Prostate gland (tissue), 2 donors: ENCODE data around the gene RPS10. TPM values are rescaled to one million over a fixed set of nuclear protein-coding genes. Genes with fewer than 3 reads are reported as not detected.
"Not testable (repeated sequence)": the region's sequence is repeated elsewhere in the genome, so short reads cannot be mapped to it uniquely, and the experiment has no call there.

ENCODE experiments used
- DNase-seq: peaks from one replicate; pipeline ENCODE4 v3.0.0-alpha.2; 2019; ENCODE audit warnings: low spot score
- H3K27ac ChIP-seq, 2 donors: fragments of 200-600 bp; sonication (generic); 2 replicates each; pipeline ENCODE4 v1.5.1; 2017 to 2019
- H3K27me3 ChIP-seq: fragments of 200-600 bp; sonication (generic); replicated peaks from 2 replicates; pipeline ENCODE4 v1.5.1; 2019; ENCODE audit not compliant: insufficient read depth
- H3K36me3 ChIP-seq, 2 donors: fragments of 200-600 bp; sonication (generic); 1 replicate in 1 of 2; 2 replicates in 1 of 2; pipeline versions ENCODE4 v1.5.1 to v1.8.1; 2017 to 2019
- H3K4me1 ChIP-seq: fragments of 200-600 bp; sonication (generic); replicated peaks from 2 replicates; pipeline ENCODE4 v1.5.1; 2019
- H3K4me3 ChIP-seq, 2 donors: fragments of 200-600 bp; sonication (generic); 2 replicates each; pipeline ENCODE4 v1.5.1; 2017 to 2019
- H3K9me3 ChIP-seq: fragments of 200-600 bp; sonication (generic); 2 replicates; pipeline ENCODE4 v1.5.1; 2017
- CTCF ChIP-seq, 4 experiments: fragments of 200-600 bp in 2 of 4; fragments of 450-650 bp in 2 of 4; sonication (generic) in 2 of 4; IDR thresholded peaks; 1 replicate in 3 of 4; 2 replicates in 1 of 4; pipeline ENCODE4 v1.5.1; 2016 to 2019; ENCODE audit warnings: antibody characterized with exemption in 4 of 4, mild to moderate bottlenecking in 2 of 4, moderate library complexity in 2 of 4
- POLR2A ChIP-seq: fragments of 450-650 bp; IDR thresholded peaks from one replicate; pipeline ENCODE4 v1.6.1; 2016; ENCODE audit warnings: antibody characterized with exemption, mild to moderate bottlenecking
- POLR2AphosphoS5 ChIP-seq: sonication (generic); formaldehyde crosslinking; IDR thresholded peaks from one replicate; pipeline ENCODE4 v1.6.1; 2017; ENCODE audit warnings: antibody characterized with exemption
- WGBS: methylation state at CpG from one replicate; pipeline ENCODE4 v1.1.5; 2018; 5-methylcytosine and 5-hydroxymethylcytosine counted together
- intact Hi-C: fragments of 100-400 bp; cut with DNase I; formaldehyde crosslinking; loops from one replicate; pipeline ENCODE4 v1.14.2; 2022
- total RNA-seq, 2 donors: library from RNA; depleted of rRNA; stranded (reverse); fragments of >200 nt; gene quantifications; one replicate each; pipeline ENCODE4 v1.1.0, GENCODE V29; 2016

Gene RPS10
- total RNA-seq, 2 donors from 2014 or later, result 1,707 to 2,711 TPM

GRCh38 chr6:34375833-34376232, 50.0 kb downstream of the RPS10 start:
- Histone ChIP-seq H3K36me3 (no peaks in the 10 kb centered on the region), H3K4me1 (no peaks in the 10 kb centered on the region), H3K4me3 (no peak overlapping the region), H3K9me3 (no peaks in the 10 kb centered on the region), H3K27ac (no peak overlapping the region), H3K27me3 (no peaks in the 10 kb centered on the region)
- TF ChIP-seq POLR2AphosphoS5 (no peak), POLR2A (no peak), CTCF (IDR thresholded peaks at IDR 0.05) (no peak)
- DNase-seq, result no peak
- intact Hi-C loops, result no loop called here
- WGBS, result 94% methylated on average over 5 of the region's 5 CpGs

GRCh38 chr6:34374508-34374907, 51.4 kb downstream of the RPS10 start:
- no peak for TF ChIP-seq CTCF (IDR thresholded peaks at IDR 0.05)
- no peak for TF ChIP-seq POLR2A
- TF ChIP-seq POLR2AphosphoS5, result no peak
- 55% methylated on average over 4 of the region's 4 CpGs for WGBS
- intact Hi-C loops, result no loop called here

GRCh38 chr6:34374069-34374468, 51.8 kb downstream of the RPS10 start:
- WGBS, result 67% methylated on average over 3 of the region's 3 CpGs
- no peaks in the 10 kb centered on the region for H3K27me3 ChIP-seq
- no peak overlapping the region for H3K27ac ChIP-seq
- no peak for DNase-seq
- no peaks in the 10 kb centered on the region for H3K4me1 ChIP-seq
- no peak overlapping the region for H3K4me3 ChIP-seq
- intact Hi-C loops, result no loop called here
- TF ChIP-seq POLR2A (no peak), POLR2AphosphoS5 (no peak), CTCF (IDR thresholded peaks at IDR 0.05) (no peak)
- no peaks in the 10 kb centered on the region for H3K36me3 ChIP-seq
- no peaks in the 10 kb centered on the region for H3K9me3 ChIP-seq

More at GRCh38 chr6:34374508-34374907, 51.4 kb downstream of the RPS10 start:
- H3K27me3 ChIP-seq, result no peaks in the 10 kb centered on the region
- no peaks in the 10 kb centered on the region for H3K36me3 ChIP-seq
- DNase-seq, result no peak
- H3K27ac ChIP-seq, result no peak overlapping the region
- no peaks in the 10 kb centered on the region for H3K4me1 ChIP-seq
- H3K9me3 ChIP-seq, result no peaks in the 10 kb centered on the region
- H3K4me3 ChIP-seq, result no peak overlapping the region

GRCh38 chr6:34373511-34373910, 52.4 kb downstream of the RPS10 start:
- intact Hi-C loops, result no loop called here
- 96% methylated on average over 5 of the region's 5 CpGs for WGBS
- no peaks in the 10 kb centered on the region for H3K4me1 ChIP-seq
- H3K4me3 ChIP-seq, result no peak overlapping the region
- no peak for DNase-seq
- no peak overlapping the region for H3K27ac ChIP-seq
- TF ChIP-seq CTCF (IDR thresholded peaks at IDR 0.05) (no peak), POLR2A (no peak), POLR2AphosphoS5 (no peak)
- no peaks in the 10 kb centered on the region for H3K36me3 ChIP-seq
- H3K27me3 ChIP-seq, result no peaks in the 10 kb centered on the region
- H3K9me3 ChIP-seq, result no peaks in the 10 kb centered on the region

- H3K4me1 ChIP-seq, H3K36me3 ChIP-seq, H3K27me3 ChIP-seq, H3K9me3 ChIP-seq, DNase-seq, intact Hi-C loops, H3K4me3 ChIP-seq, H3K27ac ChIP-seq: not testable (repeated sequence)
- 95% methylated on average over 5 of the region's 5 CpGs for WGBS
Measured at GRCh38 chr6:34371865-34372264, 54.0 kb downstream of the RPS10 start.
